MCF 10A (cell line): ENCODE results near the gene BCL7B. TPM values are rescaled to one million over a fixed set of nuclear protein-coding genes. Genes with fewer than 3 reads are reported as not detected.

ENCODE experiments used
- BruUV-seq: library from RNA; stranded (reverse); fragments of 400-500 nt; replicated peaks from 2 replicates; lab custom pipeline; 2021; lab: Mats Ljungman, UMichigan
- CTCF ChIA-PET: fragments of 300-600 bp; sonication (Branson Sonifier 250); formaldehyde crosslinking; extraction: SDS; loops from one replicate; lab custom pipeline; 2021; ENCODE audit warnings: antibody characterized with exemption, inconsistent platforms; lab: Yijun Ruan, JAX
- POLR2A ChIA-PET: fragments of 300-600, 350-650 bp; sonication (Branson Sonifier 250); formaldehyde crosslinking; extraction: SDS; loops from one replicate; lab custom pipeline; 2020; ENCODE audit warnings: antibody characterized with exemption, inconsistent platforms; lab: Yijun Ruan, JAX
- DNase-seq: peaks from one replicate; pipeline ENCODE4 v3.0.0-alpha.2; 2018; ENCODE audit not compliant: unreplicated experiment
- H3K27ac Mint-ChIP-seq: one replicate; pipeline ENCODE4 v1.8.0; 2022; ENCODE audit warnings: mild to moderate bottlenecking, low read depth, mixed read lengths; ENCODE audit not compliant: unreplicated experiment
- H3K27me3 Mint-ChIP-seq: one replicate; pipeline ENCODE4 v1.8.0; 2022; ENCODE audit warnings: mixed read lengths; ENCODE audit not compliant: insufficient read depth, unreplicated experiment
- H3K36me3 Mint-ChIP-seq: one replicate; pipeline ENCODE4 v1.8.0; 2022; ENCODE audit warnings: mild to moderate bottlenecking, moderate library complexity, mixed read lengths; ENCODE audit not compliant: insufficient read depth, unreplicated experiment
- H3K4me1 Mint-ChIP-seq: one replicate; pipeline ENCODE4 v1.8.0; 2022; ENCODE audit warnings: mixed read lengths; ENCODE audit not compliant: insufficient read depth, unreplicated experiment
- H3K4me3 Mint-ChIP-seq: one replicate; pipeline ENCODE4 v1.8.0; 2022; ENCODE audit warnings: mild to moderate bottlenecking, moderate library complexity, mixed read lengths; ENCODE audit not compliant: unreplicated experiment
- H3K9me3 Mint-ChIP-seq: one replicate; pipeline ENCODE4 v1.8.0; 2022; ENCODE audit warnings: mixed read lengths; ENCODE audit not compliant: unreplicated experiment
- CTCF ChIP-seq: fragments of 200-600 bp; IDR thresholded peaks from one replicate; pipeline ENCODE4 v1.8.0; 2022; ENCODE audit warnings: antibody characterized with exemption, mild to moderate bottlenecking; ENCODE audit not compliant: unreplicated experiment
- intact Hi-C: fragments of 100-400 bp; cut with micrococcal nuclease; formaldehyde crosslinking; loops from 2 replicates; pipeline ENCODE4 v1.14.1; 2022
- total RNA-seq: library from RNA; stranded (reverse); gene quantifications from 2 replicates; pipeline ENCODE4 v1.2.3, GENCODE V29; 2022

The BCL7B gene
- total RNA-seq, 1 experiment from 2014 or later: 73.3 TPM

- ChIA-PET POLR2A (interaction anchor here (0.8 to 1.4 kb wide), 2 partner anchors 12 to 20 kb away, joined by 3 read pairs; no protein-coding TSS in a partner anchor), CTCF (no interaction called here)
- TF ChIP-seq CTCF: no peak
- no peaks in the 10 kb centered on the region for H3K27me3 Mint-ChIP-seq
- no peaks in the 10 kb centered on the region for H3K4me1 Mint-ChIP-seq
- intact Hi-C loops: no loop called here
- peaks cover 94% of the 10 kb centered on the region for H3K36me3 Mint-ChIP-seq
- H3K9me3 Mint-ChIP-seq: no peaks in the 10 kb centered on the region
- no peak overlapping the region for H3K27ac Mint-ChIP-seq
- BruUV-seq: no TSS peak
- no peak overlapping the region for H3K4me3 Mint-ChIP-seq
- DNase-seq: no peak
Measured at GRCh38 chr7:73489976-73490375, 67.5 kb downstream of the BCL7B start.

GRCh38 chr7:73487486-73487885, 70.0 kb downstream of the BCL7B start:
- H3K36me3 Mint-ChIP-seq: peaks cover 91% of the 10 kb centered on the region
- no peaks in the 10 kb centered on the region for H3K9me3 Mint-ChIP-seq
- no peaks in the 10 kb centered on the region for H3K4me1 Mint-ChIP-seq
- H3K27me3 Mint-ChIP-seq: no peaks in the 10 kb centered on the region
- intact Hi-C loops: no loop called here
- H3K27ac Mint-ChIP-seq: peak overlapping the region; percentile 10
- no peak for DNase-seq
- no peak for TF ChIP-seq CTCF
- ChIA-PET POLR2A (interaction anchor here (0.6 to 1.5 kb wide), 5 partner anchors 9 to 27 kb away, joined by 3 to 8 read pairs (median 4); no protein-coding TSS in a partner anchor), CTCF (interaction anchor here (1.2 kb wide), 1 partner anchor 20 kb away, joined by 3 read pairs; no protein-coding TSS in a partner anchor)
- no peak overlapping the region for H3K4me3 Mint-ChIP-seq
- BruUV-seq: no TSS peak

Other genes with a start within 250 kb of the BCL7B start
- gene NSUN5, start 248.9 kb downstream of the BCL7B start, total RNA-seq: 42.2 and 52.9 TPM in 2 replicates
- gene TRIM50, start 229.6 kb downstream of the BCL7B start, total RNA-seq: not detected in 2 replicates
- not detected in 2 replicates for gene FKBP6, start 229.5 kb downstream of the BCL7B start, total RNA-seq
- gene FZD9, start 123.9 kb downstream of the BCL7B start, total RNA-seq: not detected in 2 replicates
- gene BAZ1B, start 35.4 kb downstream of the BCL7B start, total RNA-seq: 84.0 and 86.7 TPM in 2 replicates
- gene TBL2, start 20.9 kb upstream of the BCL7B start, total RNA-seq: 44.0 and 47.0 TPM in 2 replicates
- 1.5 TPM in 1 of 2 replicates, not detected in the other for gene MLXIPL, start 66.8 kb upstream of the BCL7B start, total RNA-seq
- 0.44 and 1.3 TPM in 2 replicates for gene VPS37D, start 110.1 kb upstream of the BCL7B start, total RNA-seq
- 11.0 and 11.4 TPM in 2 replicates for gene DNAJC30, start 125.8 kb upstream of the BCL7B start, total RNA-seq
- 71.5 and 81.9 TPM in 2 replicates for gene BUD23, start 125.9 kb upstream of the BCL7B start, total RNA-seq
- 21.9 and 24.2 TPM in 2 replicates for gene STX1A, start 162.0 kb upstream of the BCL7B start, total RNA-seq
- gene ABHD11, start 181.1 kb upstream of the BCL7B start, total RNA-seq: 15.3 and 18.9 TPM in 2 replicates
- gene CLDN3, start 212.6 kb upstream of the BCL7B start, total RNA-seq: not detected in 2 replicates